ENCODE data around the gene UNC5A. TPM values are rescaled to one million over a fixed set of nuclear protein-coding genes. Genes with fewer than 3 reads are reported as not detected.

UNC5A gene
- polyA plus RNA-seq, 1 donor: 1.0 TPM

GRCh38 chr5:176906126-176906525, 95.8 kb downstream of the UNC5A start:
- no peaks in the 10 kb centered on the region for H3K4me1 ChIP-seq (ENCODE audit: control insufficient read depth, insufficient read depth, low read length)
- no peak overlapping the region for H3K27ac ChIP-seq (ENCODE audit: low read length)
- no peak overlapping the region for H3K4me3 ChIP-seq (ENCODE audit: low read length)
- no peaks in the 10 kb centered on the region for H3K27me3 ChIP-seq (ENCODE audit: control insufficient read depth, insufficient read depth, low read length)
- no peak for DNase-seq
- H3K36me3 ChIP-seq (ENCODE audit: control insufficient read depth, insufficient read depth, low read length): peaks cover 72% of the 10 kb centered on the region
- no peaks in the 10 kb centered on the region for H3K9me3 ChIP-seq (ENCODE audit: control insufficient read depth, low read depth, low read length)
- WGBS (ENCODE audit: insufficient coverage, low lambda C conversion rate): no CpG with 5 or more reads among the region's 1 CpG

DNA sequence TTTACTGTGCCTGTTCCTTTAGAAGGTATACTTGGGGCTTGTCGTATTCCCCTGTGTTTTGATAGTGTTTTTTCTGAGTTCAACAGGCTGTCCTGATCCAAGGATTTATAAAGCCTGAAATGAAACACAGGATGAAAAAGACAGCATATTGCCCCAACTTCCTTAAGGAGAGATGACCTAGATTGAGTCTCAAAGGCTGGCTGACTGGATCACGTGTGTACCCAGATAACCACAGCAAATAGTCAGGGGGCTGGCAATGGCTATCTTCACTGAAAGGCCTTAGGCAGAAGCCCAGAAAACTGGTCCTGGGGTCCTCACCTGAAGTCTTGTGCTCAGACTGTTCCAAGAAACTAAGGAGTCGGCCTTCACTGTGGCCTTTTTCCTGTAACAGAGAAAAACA, 96.4 kb downstream of the UNC5A start:
- H3K4me3 ChIP-seq (ENCODE audit: low read length): no peak overlapping the region
- H3K9me3 ChIP-seq (ENCODE audit: control insufficient read depth, low read depth, low read length): no peaks in the 10 kb centered on the region
- DNase-seq: no peak
- WGBS (ENCODE audit: insufficient coverage, low lambda C conversion rate): no CpG with 5 or more reads among the region's 3 CpGs
- no peak overlapping the region for H3K27ac ChIP-seq (ENCODE audit: low read length)
- no peaks in the 10 kb centered on the region for H3K27me3 ChIP-seq (ENCODE audit: control insufficient read depth, insufficient read depth, low read length)
- H3K36me3 ChIP-seq (ENCODE audit: control insufficient read depth, insufficient read depth, low read length): peaks cover 72% of the 10 kb centered on the region
- H3K4me1 ChIP-seq (ENCODE audit: control insufficient read depth, insufficient read depth, low read length): no peaks in the 10 kb centered on the region

- no peaks in the 10 kb centered on the region for H3K4me1 ChIP-seq (ENCODE audit: control insufficient read depth, insufficient read depth, low read length)
- H3K9me3 ChIP-seq (ENCODE audit: control insufficient read depth, low read depth, low read length): no peaks in the 10 kb centered on the region
- H3K27me3 ChIP-seq (ENCODE audit: control insufficient read depth, insufficient read depth, low read length): no peaks in the 10 kb centered on the region
- no peak for DNase-seq
- no peak overlapping the region for H3K4me3 ChIP-seq (ENCODE audit: low read length)
- H3K36me3 ChIP-seq (ENCODE audit: control insufficient read depth, insufficient read depth, low read length): peaks cover 56% of the 10 kb centered on the region
- H3K27ac ChIP-seq (ENCODE audit: low read length): no peak overlapping the region
- WGBS (ENCODE audit: insufficient coverage, low lambda C conversion rate): 88% methylated on average over 2 of the region's 5 CpGs
These were observed 98.5 kb downstream of the UNC5A start for GRCh38 chr5:176908675-176909368.

GRCh38 chr5:176912115-176912514, 101.8 kb downstream of the UNC5A start:
- Histone ChIP-seq H3K36me3 (ENCODE audit: control insufficient read depth, insufficient read depth, low read length) (peaks cover 30% of the 10 kb centered on the region), H3K4me3 (ENCODE audit: low read length) (no peak overlapping the region), H3K27ac (ENCODE audit: low read length) (no peak overlapping the region), H3K9me3 (ENCODE audit: control insufficient read depth, low read depth, low read length) (no peaks in the 10 kb centered on the region), H3K27me3 (ENCODE audit: control insufficient read depth, insufficient read depth, low read length) (no peaks in the 10 kb centered on the region), H3K4me1 (ENCODE audit: control insufficient read depth, insufficient read depth, low read length) (no peaks in the 10 kb centered on the region)
- no CpG with 5 or more reads among the region's 2 CpGs for WGBS (ENCODE audit: insufficient coverage, low lambda C conversion rate)
- no peak for DNase-seq

- WGBS (ENCODE audit: insufficient coverage, low lambda C conversion rate): no CpG with 5 or more reads among the region's 2 CpGs
- H3K4me1 ChIP-seq (ENCODE audit: control insufficient read depth, insufficient read depth, low read length): no peaks in the 10 kb centered on the region
- no peaks in the 10 kb centered on the region for H3K27me3 ChIP-seq (ENCODE audit: control insufficient read depth, insufficient read depth, low read length)
- no peak for DNase-seq
- peaks cover 13% of the 10 kb centered on the region for H3K36me3 ChIP-seq (ENCODE audit: control insufficient read depth, insufficient read depth, low read length)
- no peak overlapping the region for H3K27ac ChIP-seq (ENCODE audit: low read length)
- H3K4me3 ChIP-seq (ENCODE audit: low read length): no peak overlapping the region
- no peaks in the 10 kb centered on the region for H3K9me3 ChIP-seq (ENCODE audit: control insufficient read depth, low read depth, low read length)
These were observed 105.5 kb downstream of the UNC5A start for GRCh38 chr5:176915906-176916305.

DNA sequence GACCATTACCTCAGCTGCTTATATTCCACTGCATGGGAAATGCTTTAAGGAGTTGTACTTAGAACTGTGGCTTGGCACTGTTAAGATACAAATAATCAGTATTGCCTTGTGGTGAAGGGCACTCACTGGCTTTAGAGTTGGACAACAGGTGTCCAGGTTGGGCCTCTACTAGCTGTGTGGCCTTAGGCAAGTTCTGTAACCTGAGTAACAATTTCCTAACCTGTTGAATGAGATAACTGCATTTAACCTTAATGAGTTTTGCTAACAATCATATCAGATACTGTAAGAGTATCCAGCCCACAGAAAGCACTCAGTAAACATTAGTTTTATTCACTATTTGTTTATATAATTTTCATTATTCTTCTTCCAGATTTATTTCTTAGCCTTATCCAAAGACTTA, 106.0 kb downstream of the UNC5A start:
- H3K4me3 ChIP-seq (ENCODE audit: low read length): no peak overlapping the region
- no peaks in the 10 kb centered on the region for H3K27me3 ChIP-seq (ENCODE audit: control insufficient read depth, insufficient read depth, low read length)
- no peaks in the 10 kb centered on the region for H3K4me1 ChIP-seq (ENCODE audit: control insufficient read depth, insufficient read depth, low read length)
- no peak overlapping the region for H3K27ac ChIP-seq (ENCODE audit: low read length)
- no peaks in the 10 kb centered on the region for H3K9me3 ChIP-seq (ENCODE audit: control insufficient read depth, low read depth, low read length)
- peaks cover 13% of the 10 kb centered on the region for H3K36me3 ChIP-seq (ENCODE audit: control insufficient read depth, insufficient read depth, low read length)
- no peak for DNase-seq

- H3K27me3 ChIP-seq (ENCODE audit: control insufficient read depth, insufficient read depth, low read length): no peaks in the 10 kb centered on the region
- H3K9me3 ChIP-seq (ENCODE audit: control insufficient read depth, low read depth, low read length): no peaks in the 10 kb centered on the region
- H3K27ac ChIP-seq (ENCODE audit: low read length): no peak overlapping the region
- no peak overlapping the region for H3K4me3 ChIP-seq (ENCODE audit: low read length)
- H3K36me3 ChIP-seq (ENCODE audit: control insufficient read depth, insufficient read depth, low read length): peaks cover 13% of the 10 kb centered on the region
- 95% methylated on average over 4 of the region's 6 CpGs for WGBS (ENCODE audit: insufficient coverage, low lambda C conversion rate)
- H3K4me1 ChIP-seq (ENCODE audit: control insufficient read depth, insufficient read depth, low read length): no peaks in the 10 kb centered on the region
- DNase-seq: no peak
These were observed 108.3 kb downstream of the UNC5A start for GRCh38 chr5:176918613-176919012.

- no peak overlapping the region for H3K27ac ChIP-seq (ENCODE audit: low read length)
- H3K9me3 ChIP-seq (ENCODE audit: control insufficient read depth, low read depth, low read length): no peaks in the 10 kb centered on the region
- H3K4me3 ChIP-seq (ENCODE audit: low read length): no peak overlapping the region
- H3K36me3 ChIP-seq (ENCODE audit: control insufficient read depth, insufficient read depth, low read length): peaks cover 7% of the 10 kb centered on the region
- no peaks in the 10 kb centered on the region for H3K27me3 ChIP-seq (ENCODE audit: control insufficient read depth, insufficient read depth, low read length)
- no peaks in the 10 kb centered on the region for H3K4me1 ChIP-seq (ENCODE audit: control insufficient read depth, insufficient read depth, low read length)
- WGBS (ENCODE audit: insufficient coverage, low lambda C conversion rate): 78% methylated on average over 2 of the region's 3 CpGs
- DNase-seq: no peak
These were observed 111.4 kb downstream of the UNC5A start for GRCh38 chr5:176921714-176922113.

DNA sequence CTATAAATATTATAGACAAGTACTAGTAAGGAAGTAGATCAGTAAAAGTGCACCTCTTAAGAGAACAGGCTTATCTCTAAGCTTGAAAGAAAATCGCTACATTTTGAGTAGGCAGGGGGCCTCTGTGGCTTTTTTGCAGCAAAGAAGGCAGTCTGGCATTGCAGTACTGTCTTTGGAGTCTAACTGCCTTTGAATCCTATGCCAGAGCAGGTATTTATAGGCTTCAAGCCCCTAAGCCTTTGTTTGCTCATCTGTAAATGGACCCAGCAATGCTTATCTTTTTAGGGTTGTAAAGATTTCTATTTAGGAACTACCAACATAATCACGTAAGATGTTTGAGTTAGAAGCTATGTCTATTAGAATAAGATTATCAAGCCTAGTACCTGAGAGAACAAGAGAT, 112.5 kb downstream of the UNC5A start:
- H3K9me3 ChIP-seq (ENCODE audit: control insufficient read depth, low read depth, low read length): no peaks in the 10 kb centered on the region
- DNase-seq: no peak
- H3K27ac ChIP-seq (ENCODE audit: low read length): no peak overlapping the region
- 40% methylated on average over 1 of the region's 2 CpGs for WGBS (ENCODE audit: insufficient coverage, low lambda C conversion rate)
- H3K4me3 ChIP-seq (ENCODE audit: low read length): no peak overlapping the region
- no peaks in the 10 kb centered on the region for H3K27me3 ChIP-seq (ENCODE audit: control insufficient read depth, insufficient read depth, low read length)
- H3K36me3 ChIP-seq (ENCODE audit: control insufficient read depth, insufficient read depth, low read length): peaks cover 2% of the 10 kb centered on the region
- no peaks in the 10 kb centered on the region for H3K4me1 ChIP-seq (ENCODE audit: control insufficient read depth, insufficient read depth, low read length)

GRCh38 chr5:176927562-176927961, 117.2 kb downstream of the UNC5A start:
- Histone ChIP-seq H3K4me1 (ENCODE audit: control insufficient read depth, insufficient read depth, low read length) (no peaks in the 10 kb centered on the region), H3K27me3 (ENCODE audit: control insufficient read depth, insufficient read depth, low read length) (no peaks in the 10 kb centered on the region), H3K4me3 (ENCODE audit: low read length) (no peak overlapping the region), H3K27ac (ENCODE audit: low read length) (no peak overlapping the region), H3K9me3 (ENCODE audit: control insufficient read depth, low read depth, low read length) (no peaks in the 10 kb centered on the region), H3K36me3 (ENCODE audit: control insufficient read depth, insufficient read depth, low read length) (peaks cover 8% of the 10 kb centered on the region)
- 100% methylated on average over 1 of the region's 3 CpGs for WGBS (ENCODE audit: insufficient coverage, low lambda C conversion rate)
- no peak for DNase-seq

DNA sequence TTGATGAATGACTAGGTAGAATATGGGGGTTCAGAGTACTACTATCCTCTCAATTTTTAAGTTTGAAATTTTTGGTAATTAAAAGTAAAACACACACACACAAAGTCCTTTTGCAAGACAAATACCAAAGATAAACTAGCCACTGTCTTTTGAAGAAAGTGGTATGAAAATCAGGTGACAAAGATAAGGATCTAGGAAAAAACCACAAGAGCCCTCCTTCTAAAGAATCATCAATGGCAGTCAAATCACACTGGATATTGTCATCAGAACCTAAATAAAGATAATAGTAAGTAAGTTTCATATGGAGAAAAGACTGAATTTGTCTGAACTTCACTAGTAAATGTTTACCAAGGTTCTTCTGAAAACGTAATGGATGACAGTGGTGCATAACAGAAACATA, 119.3 kb downstream of the UNC5A start:
- Histone ChIP-seq H3K4me3 (ENCODE audit: low read length) (no peak overlapping the region), H3K27ac (ENCODE audit: low read length) (no peak overlapping the region), H3K9me3 (ENCODE audit: control insufficient read depth, low read depth, low read length) (no peaks in the 10 kb centered on the region), H3K27me3 (ENCODE audit: control insufficient read depth, insufficient read depth, low read length) (no peaks in the 10 kb centered on the region), H3K4me1 (ENCODE audit: control insufficient read depth, insufficient read depth, low read length) (no peaks in the 10 kb centered on the region), H3K36me3 (ENCODE audit: control insufficient read depth, insufficient read depth, low read length) (peaks cover 20% of the 10 kb centered on the region)
- no peak for DNase-seq
- no CpG with 5 or more reads among the region's 1 CpG for WGBS (ENCODE audit: insufficient coverage, low lambda C conversion rate)

All from large intestine (tissue), 3 donors.